Kasumi-1 (cell line): ENCODE measurements around the gene CNPY1.
A peak's percentile ranks its signal among the peaks of the same experiment; 100 is the strongest.
"Not testable (repeated sequence)": the region's sequence is repeated elsewhere in the genome, so short reads cannot be mapped to it uniquely, and the experiment has no call there.

Experiments
- DNase-seq, 2 experiments: peaks; one replicate each; lab custom pipeline; 2025; lab: John Stamatoyannopoulos, UW

The CNPY1 gene

DNA sequence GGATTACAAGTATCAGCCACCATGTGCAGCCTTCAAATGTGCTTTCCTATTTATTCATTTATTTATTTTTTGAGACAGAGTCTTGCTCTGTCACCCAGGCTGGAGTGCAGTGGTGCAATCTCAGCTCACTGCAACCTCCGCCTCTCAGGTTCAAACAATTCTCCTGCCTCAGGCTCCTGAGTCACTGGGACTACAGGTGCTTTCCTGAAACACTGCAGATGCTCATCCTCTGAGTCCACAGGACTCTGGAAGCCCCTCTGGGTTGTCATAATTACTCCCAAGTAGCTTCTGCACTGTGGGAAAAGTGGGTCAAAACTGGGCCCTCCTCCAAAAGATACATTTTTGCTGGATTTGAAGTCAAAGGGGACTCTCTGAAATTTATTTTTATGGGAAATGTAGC is at the start of gene CNPY1:
TSS of gene CNPY1 (minus strand) at position 111 of the 400 bp plus-strand sequence. CDS start 630 bp downstream, outside the sequence.
- DNase-seq, result not testable (repeated sequence)

DNA sequence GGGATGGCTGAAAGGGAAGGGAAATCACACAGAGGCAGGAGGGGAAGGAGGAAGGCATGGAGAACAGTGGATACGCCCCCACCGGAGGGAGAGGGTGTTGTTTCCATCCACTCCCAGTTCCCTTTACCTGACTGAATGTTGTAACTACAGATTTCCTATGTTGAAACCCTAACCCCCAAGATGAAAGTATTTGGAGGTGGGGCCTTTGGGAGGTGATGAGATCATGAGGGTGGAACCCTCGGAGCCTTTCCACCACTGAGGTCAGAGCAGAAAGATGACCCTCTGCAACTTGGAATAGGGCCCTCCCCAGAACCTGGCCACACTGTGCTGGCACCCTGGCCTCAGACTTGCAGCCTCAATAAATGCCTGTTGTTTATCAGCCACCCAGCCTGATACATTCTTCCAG is 48.6 kb upstream of the CNPY1 start:
- DNase-seq, result no peak

DNA sequence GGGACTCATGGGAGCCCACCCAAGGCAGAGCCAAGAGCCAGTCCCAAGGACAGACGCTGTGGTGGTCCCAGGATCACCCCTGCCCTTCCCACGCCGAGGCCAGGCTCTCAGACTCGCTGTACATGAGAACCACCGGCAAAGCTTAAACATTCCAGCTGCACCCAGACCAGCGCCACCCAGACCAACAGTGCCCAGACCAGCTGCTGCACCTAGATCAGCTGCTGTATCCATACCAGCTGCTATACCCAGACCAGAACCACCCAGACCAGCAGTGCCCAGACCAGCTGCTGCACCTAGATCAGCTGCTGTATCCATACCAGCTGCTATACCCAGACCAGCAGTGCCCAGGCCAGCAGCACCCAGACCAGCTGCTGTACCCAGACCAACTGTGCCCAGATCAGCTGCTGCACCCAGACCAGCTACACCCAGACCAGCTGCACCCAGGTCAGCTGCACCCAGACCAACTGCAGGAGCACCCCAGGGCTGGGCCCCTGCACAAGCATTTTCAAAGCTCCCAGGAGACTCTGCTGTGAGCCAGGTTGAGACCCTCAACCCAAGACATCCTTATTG is 47.9 kb upstream of the CNPY1 start:
- no peak for DNase-seq

DNA sequence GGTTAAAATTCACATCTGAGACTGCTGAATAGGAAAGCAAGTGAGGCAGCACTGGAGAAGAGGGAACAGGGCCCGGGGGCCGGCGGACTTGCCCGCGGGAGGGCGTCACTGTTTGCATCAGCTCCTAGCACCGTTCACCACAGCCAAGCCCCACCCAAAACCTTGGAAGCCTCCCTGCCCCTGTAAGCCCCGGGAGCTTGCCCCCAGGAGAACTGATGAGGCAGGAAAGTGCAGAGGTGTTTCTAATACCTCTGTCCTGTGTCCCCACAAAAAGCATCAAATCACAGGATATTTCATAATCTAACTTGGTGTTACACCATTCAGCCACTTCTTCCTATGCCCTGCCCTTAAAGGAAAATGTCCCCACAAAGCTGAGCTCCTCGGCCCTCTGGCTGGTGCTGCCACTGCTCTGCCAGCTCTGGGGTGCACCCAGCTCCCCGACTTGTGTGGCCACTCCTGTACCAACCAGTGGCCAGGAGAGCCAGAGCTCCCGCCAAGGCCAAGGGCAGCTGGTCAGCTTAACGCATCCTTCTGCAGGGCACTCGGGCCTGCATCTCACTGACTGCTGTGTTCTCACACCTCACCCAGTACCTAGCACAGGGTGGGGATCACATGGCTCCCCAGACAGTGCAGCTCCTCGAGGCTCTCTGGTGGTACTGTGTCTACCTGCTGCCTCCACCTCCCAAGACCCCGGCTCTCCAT is 47.3 kb upstream of the CNPY1 start:
- DNase-seq, result peak; percentile 54 to 58

DNA sequence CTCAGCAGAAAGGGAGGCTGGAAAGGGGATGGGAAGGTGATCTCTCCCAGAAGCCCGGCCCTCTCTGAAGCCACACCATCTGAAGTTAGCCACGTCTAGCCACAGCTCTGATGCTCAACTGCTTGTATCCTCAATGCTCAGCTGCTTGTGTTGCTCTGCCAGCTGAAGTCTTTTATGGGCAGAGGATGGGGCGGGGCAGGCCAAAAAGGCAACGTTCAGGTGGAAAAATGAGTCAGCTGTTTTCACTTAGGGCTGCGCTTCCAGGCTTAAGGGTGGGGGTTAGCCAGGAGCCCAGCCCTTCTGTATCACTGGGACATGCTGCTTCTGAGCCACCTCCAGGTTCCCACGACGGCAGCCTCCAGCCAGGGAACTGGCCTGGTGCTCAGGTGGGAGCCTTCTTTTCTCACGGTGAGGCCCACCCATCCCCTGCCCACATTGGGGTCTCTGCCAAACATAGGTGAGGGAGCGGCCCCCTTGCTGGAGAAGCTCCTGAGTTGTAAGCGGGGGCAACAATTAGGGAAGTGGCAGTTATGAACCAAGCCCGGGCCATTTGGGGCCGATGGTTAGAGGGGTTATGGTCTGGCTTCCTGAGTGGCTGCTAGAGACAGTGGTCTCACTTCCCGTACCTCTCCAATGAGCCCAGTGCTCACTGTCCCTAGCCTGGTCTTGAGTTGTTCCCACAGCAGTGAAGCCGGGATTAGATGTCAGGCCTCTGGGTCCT is 44.9 kb upstream of the CNPY1 start:
- DNase-seq, result no peak

DNA sequence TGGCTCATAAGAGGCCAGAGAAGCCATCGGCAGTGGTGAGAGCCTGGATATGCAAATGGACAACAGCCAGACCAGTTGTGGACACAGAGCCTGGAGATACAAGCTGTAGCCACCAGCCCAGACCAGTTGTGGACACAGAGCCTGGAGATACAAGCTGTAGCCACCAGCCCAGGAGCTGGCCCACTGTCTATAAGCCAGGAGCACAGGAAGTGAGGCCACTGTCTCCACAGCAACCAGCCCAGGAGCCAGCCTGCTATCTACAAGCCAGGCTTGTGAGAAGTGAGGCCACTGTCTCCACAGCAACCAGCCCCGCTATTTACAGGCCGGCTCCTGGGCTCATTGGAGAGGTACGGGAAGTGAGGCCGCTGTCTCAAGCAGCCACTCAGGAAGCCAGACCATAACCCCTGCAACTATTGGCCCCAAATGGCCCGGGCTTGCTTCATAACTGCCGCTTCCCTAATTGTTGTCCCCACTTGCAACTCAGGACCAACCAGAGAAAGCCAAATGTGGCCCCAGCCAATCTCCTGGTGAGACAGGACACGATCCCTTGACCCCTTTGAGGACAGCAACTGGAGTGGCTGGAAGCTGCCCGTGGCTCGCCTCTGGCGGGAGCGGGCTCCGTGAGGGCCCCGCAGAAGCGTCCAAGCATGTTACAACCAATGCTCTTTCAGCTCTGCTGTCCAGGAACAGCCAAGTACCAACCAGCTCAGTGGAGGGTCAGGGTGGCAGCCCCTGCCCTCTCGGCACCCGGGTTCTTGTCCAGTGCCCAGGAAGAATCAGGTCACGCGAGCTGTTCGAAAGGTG is 44.1 kb upstream of the CNPY1 start:
- DNase-seq, result peak; percentile 95

DNA sequence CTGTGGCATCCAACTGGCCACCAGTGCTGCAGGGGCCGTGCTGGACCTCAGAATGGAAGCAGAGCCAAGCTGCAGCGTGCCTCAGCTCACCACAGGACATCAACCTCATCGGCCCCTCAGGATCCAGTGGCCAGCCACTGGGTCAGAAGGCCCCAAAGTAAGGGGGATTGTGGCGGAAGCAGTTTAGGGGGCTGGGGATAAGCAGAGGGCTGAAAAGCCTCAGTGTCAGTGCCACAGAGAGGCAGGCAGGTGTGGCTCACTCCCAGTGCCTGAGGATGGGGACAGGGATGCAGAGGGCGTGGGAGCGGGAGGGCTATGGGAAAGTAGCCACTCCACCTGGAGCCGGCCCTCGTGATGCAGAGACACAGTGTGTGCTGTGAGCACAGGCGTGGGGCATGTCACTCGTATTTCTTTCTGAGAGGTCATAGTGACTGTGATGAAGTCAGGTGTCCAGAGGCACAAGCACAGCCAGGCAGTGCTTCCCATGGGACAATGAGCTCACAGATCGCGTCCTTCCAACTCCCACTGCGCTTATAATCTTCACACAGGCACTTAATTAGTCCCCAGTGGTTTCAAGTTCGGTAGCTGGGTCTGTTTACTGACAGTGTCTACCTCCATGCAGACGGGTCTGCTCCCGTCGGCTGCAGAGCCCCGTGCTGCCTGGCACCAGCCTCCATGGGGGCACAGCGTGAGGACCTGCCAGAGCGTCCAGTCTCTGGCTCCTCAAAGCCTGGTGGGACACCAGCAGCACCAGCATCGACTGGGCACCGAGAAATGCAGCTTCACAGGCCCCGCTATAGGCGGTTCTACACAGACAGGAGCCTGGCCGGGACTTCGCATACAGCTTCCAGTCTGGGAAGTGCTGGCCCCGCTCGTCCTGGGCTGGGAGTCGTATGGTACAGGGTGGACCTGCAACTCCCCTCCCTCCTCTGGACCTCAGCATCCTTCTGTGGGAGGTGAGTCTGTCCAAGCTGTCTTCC is 42.9 kb upstream of the CNPY1 start:
- no peak for DNase-seq

DNA sequence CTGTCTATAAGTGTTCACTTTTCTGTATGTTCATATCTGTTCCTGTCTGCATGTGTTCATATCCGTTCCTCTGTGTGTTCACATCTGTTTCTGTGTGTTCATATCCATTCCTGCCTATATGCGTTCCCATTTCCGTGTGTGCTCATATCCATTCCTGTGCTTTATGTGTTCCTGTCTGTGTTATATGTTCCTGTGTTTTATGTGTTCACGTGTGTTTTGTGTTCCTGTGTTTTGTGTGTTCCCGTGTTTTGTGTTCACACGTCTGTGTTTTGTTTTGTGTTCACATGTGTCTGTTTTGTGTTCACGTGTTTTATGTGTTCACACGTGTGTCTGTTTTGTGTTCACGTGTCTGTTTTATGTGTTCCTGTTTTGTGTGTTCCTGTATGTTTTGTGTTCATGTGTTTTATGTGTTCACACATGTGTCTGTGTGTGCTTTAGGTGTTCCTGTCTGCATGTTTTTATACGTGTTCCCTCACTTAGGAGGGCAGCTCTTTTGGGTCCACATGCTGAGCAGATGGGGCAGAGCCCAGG is 42.2 kb upstream of the CNPY1 start:
- DNase-seq, result no peak

DNA sequence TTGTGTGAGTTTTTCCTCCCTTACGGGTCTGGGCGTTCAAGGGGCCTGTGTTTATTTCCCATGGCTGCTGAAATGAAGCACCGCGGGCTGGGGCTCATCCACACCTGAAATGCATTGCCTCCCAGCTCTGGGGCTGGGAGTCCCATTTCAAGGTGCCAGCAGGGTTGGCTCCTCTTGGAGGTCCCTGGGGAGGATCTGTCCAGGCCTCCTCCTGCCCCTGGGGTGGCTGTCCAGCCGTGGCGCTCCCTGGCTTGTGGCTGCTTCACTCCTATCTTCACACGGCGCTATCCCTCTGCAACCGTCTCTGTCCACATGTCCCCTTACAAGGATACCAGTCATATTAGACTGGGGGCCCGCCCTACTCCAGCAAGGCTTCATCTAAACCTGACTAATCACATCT is 41.1 kb upstream of the CNPY1 start:
- DNase-seq, result no peak

DNA sequence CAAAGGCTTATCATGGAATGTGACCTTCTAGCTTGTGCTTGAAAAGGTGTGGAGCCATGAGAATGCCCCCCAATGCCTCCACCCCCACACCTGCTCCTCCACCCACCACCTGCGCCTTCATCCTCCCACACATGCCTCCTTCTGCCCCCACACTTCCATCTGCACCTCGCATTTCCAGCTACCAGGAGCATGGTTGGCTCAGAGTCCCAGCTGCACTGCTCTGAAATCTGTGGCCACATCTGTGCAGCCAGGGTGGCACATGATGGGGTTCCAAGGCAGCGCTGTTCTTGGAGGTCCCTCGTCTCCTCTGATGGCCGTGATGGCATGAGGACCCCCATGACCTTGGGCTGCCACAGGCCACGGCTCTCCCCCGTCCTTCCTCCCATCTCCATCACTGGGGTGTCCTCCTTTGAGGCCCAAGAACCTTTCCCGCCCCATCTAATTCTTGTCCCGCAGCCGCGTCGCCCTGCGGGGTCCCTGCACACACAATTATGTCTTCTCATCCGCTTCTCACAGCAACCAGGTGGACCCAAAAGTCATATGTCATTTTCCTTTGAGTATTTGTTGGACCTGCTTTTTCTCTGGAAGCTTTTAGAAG is 40.6 kb upstream of the CNPY1 start:
- no peak for DNase-seq

DNA sequence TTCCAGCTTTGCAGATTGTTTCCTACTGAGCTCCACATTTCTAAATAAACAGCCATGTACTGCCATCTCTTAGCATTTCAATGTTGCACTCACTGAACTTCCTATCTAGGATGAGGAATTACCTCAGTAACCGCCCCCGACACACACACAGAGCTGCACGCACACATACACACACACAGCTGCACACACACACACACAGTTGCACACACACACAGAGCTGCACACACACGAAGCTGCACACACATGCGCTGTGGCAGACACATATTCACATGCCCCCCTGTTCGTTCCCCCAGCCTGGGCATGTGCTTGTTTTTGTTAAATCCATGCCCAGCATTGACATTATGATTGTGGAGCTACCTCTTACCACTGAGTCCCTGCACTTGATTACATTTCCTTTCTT is 39.6 kb upstream of the CNPY1 start:
- DNase-seq, result no peak

DNA sequence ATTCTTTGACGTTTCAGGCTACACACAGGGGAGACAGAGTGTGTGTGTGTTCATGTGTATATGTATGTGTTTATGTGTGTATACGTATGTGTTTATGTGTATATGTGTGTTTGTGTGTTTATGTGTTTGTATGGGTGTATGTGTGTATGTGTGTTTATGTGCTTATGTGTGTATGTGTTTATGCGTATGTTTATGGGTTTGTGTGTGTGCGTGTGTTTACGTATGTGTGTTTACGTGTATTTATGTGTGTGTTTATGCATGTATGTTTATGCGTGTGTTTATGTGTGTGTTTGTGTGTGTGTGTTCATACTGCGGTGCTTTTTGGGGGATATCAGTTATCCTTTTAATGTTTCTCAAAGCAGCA is 39.2 kb upstream of the CNPY1 start:
- no peak for DNase-seq

DNA sequence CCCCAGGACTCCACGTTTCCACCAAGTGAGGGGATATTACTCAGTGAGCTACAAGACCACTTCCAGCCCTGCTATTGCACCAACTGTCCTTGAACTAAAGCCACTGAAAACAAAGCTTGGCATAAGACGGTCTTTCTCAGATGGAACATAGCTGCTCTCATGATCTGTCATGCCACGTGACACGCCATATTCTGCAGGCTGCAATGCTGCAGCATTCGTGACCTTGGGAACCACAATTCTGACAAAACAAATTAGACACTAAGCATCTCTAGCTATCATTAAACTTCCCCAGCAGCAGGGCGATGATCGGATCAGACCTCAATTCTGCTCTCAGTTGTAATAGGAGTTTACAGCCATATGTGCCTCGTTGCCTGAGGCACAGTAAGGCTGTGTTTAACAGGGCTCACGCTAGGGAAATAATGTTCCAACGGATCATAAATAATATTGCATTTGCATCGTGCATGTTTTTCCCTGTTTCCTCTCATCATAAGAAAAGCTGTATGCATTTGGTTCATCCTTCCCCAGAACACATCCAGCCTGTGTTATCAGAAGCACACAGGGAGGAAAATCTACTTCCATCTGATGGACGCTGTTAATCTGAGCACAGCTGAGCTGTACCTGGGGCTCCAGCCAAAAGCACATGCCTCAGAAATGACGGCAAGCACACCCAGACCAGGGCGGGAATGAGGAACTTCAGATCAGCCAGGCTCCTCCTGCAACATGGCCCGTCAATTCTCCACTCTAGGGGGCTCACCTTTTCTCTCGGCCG is 38.6 kb upstream of the CNPY1 start:
- peak; percentile 58 to 60 for DNase-seq

DNA sequence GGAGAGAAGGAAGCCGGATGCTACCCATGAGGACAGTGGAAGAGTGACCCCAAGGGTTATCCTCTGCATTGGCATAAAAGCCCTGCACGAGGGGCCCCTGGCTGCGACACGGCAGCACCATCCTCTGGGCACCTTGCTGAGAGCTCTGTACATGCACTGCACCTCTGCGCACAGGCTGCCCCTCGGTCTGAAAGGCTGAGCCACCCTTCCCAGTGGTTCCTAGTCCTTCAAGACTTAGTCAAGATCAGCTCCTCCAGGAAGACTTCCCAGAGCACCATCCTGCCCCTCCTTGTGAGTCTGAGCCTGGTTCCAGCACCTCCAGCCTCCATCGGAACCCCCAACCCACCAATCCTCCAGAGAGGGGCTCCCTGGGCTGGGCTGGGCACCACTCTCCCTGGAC is 37.9 kb upstream of the CNPY1 start:
- DNase-seq, result no peak

DNA sequence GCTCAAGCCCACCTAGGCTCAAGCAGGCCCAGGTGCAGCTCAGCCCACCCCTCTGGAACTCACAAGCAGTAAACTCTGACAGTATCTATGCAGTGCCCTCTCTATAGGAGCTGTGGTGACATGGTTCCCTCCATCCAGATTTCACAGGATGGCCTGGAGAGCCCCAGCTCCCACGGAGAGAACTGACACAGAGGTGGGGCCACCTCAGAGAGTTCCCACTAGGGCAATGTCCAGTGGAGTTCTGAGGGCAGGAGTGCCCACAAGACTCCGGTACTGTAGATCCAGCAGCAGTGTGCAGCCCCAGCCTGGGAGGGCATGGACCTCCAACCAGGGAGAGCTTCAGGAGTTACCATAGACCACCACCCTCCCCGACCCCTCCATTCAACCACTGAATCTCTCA is 37.3 kb upstream of the CNPY1 start:
- DNase-seq, result no peak

DNA sequence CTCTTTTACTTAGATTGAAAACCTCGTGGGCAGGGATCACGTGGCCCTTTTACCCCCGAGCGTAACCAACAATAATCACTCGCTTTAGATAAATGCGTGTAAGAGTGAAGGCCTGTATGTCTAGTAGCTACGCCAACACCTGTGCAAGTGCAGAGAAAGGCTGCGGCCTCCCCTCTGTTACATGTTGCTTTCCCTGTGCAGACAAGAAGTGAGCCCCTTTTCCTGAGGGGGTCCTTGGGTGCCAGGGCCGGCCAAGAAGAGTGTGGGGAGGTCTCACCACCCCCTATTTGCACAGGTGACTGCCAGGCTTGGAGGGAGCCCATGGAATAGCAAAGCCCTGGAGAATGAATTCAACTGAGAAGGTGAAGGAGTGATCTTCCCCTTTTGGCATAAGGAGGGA is 35.6 kb upstream of the CNPY1 start:
- no peak for DNase-seq

DNA sequence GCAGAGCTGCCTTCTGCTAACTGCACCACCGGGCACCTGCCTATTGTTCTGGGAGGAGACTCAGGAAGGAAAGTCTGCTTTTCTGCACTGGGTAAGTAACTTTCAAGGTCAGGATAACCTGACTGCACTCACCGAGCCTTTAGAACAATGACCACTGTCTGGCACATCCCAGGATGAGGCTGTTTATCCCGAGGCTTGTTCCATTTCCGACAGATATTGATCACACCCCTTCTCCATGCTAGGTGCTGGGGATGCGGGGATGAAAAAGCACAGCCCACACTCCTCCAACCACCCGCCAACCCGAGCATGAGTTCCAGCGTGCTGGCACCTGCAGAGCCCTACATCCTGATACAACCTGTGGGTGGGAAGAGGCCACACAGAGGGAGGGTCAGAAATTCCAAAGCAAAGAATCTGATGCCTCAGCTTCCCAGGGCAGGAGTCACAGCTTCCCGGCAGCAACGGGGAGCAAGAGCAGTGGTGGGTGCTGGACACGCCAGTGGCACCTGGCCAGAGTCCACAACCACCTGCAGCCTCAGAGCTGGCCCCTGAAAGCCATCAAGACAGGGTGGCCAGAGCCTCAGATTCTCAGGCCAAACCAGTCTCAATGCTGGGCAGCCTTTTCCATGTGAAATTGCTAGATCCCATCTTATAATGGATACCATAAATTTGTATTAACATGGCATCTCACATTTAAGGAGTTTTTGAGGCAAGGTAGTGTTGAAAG is 34.9 kb upstream of the CNPY1 start:
- no peak for DNase-seq

DNA sequence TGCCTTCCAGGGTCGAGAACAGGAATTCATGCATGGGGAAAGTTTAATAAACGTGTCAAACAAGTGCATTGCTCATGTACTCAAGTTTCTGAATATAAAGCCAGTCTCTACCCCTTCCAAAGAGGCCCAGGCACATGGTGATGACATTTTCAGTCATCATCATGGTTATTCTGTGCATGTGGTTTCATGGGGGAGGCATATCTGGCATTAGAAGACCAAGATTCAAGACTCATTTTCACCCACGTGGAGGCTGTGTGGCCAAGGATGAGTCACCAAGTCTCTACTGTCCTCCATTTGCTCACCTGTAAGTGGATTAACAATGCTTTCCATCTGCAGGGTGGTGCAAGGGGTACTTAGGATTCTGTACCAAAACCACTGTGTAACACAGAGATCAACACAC is 34.0 kb upstream of the CNPY1 start:
- no peak for DNase-seq

DNA sequence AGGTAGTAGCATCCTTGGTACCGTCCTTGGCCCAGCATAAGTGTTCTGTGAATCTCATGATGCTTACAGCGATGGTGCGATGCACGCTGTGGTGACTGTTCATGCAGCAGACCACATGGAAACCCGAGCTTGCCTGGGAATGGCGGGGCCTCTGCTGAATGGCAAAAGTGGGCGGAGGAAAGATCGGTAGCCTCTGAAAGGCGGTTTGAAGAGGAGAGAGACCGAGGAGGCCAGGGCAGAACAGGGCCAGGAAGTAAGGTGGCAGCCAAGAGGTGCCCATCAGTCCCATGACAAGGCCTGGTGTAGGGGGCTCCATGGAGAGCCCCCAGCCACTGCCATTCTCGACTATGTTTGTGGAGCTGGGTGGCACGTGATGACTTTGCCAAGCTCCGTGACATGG is 33.2 kb upstream of the CNPY1 start:
- no peak for DNase-seq
